ENCODE data around the gene UBE2D2.
"Not testable (repeated sequence)": the region's sequence is repeated elsewhere in the genome, so short reads cannot be mapped to it uniquely, and the experiment has no call there.

Gene UBE2D2

DNA sequence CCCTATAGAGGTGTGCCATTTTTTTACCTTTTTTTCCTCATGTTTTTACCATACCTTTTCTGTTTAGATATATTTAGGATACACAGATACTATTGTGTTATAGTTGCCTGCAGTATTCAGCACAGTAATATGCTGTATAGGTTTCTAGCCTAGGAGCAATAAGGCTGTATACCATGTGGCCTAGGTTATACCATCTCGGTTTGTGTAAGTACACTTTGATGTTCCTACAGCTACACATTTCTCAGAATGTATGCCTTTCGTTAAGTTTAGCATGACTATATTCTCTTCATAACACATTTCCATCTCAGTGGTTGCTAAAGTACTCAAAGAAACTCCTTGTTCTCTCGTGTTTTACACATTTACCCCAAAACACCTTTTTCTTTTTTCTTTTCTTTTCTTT is 23.0 kb downstream of the UBE2D2 start:
- no peak for DNase-seq

DNA sequence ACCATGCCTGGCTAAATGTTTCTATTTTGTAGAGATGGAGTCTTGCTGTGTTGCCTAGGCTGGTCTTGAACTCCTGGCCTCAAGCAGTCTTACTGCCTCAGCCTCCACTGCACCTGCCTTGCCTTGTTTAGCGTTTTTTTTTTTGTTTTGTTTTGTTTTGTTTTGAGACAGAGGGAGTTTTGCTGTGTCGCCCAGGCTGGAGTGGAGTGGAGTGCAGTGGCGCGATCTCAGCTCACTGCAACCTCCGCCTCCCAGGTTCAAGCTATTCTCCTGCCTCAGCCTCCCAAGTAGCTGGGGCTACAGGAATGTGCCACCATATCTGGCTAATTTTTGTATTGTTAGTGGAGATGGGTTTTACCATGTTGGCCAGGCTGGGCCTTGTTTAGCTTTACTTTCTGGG is 27.0 kb downstream of the UBE2D2 start:
- DNase-seq: not testable (repeated sequence)

DNA sequence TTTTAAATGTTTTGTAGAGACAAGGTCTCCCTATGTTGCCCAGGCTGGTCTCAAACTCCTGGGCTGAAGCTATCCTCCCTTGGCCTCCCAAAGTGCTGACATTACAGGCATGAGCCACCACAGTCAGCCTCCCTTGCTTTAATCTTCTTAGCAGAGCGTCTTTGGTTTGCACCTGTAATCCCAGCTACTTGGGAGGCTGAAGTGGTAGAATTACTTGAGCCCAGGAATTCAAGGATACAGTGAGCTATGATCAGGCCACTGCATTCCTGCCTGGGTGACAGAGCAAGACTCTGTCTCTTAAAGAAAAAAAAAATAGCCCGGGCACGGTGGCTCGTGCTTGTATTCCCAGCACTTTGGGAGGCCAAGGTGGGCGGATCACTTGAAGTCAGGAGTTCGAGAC is 27.8 kb downstream of the UBE2D2 start:
- no peak for DNase-seq

DNA sequence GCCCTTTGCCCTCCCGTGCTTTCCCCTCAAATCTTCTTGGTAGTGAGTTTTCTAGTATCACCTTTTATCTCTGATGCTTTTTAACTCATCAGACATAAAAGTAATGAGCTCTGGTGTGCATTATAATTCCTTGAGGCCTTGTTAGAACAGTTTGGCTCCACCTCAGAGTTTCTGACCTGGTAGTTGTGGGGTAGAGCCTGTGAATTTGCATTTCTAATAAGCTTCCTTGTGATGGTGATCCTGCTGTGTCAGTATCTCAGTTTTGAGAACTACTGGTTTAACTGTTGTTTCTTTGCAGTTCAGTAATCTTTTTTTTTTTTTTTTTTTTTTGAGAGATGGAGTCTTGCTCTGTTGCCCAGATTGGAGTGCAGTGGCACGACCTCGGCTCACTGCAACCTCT is 31.1 kb downstream of the UBE2D2 start:
- DNase-seq: no peak

DNA sequence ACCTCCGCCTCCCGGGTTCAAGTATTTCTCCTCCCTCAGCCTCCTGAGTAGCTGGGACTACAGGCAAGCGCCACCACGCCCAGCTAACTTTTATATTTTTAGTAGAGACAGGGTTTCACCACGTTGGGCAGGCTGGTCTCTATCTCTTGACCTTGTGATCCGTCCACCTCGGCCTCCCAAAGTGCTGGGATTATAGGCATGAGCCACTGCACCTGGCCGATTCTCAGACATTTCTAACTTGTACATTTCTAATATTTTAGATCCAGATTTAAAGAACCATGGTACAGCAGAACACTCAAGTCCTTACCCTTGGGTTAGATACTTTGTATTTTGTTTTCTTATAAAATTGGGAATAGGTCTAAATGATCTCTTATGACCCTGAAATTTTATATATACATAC is 31.9 kb downstream of the UBE2D2 start:
- DNase-seq: not testable (repeated sequence)

DNA sequence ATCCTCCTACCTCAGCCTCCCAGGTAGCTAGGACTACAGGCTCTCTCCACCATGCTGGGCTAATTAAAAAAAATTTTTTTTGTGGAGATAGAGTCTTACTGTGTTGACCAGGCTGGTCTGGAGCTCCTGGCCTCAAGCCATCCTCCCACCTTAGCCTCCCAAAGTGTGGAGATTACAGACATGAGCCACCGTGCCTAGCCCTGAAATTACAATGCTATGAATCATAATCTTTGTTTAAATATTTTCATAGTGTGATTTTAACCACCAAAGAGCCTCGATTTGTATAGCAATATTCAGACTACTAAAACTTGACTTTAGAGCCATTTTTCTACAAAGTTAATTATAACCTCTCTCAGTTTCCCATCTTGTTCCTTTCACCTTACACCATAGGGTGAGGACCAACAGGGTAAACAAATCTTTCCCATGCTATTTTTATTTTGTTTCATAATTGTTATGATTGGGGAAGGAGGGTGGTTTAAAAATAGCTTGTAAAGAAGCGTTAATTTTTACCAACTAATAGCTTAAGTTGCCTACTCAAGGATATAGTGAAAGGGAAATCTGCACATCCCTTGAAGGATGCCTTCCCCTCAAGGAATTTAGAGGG is 32.7 kb downstream of the UBE2D2 start:
- DNase-seq: no peak

DNA sequence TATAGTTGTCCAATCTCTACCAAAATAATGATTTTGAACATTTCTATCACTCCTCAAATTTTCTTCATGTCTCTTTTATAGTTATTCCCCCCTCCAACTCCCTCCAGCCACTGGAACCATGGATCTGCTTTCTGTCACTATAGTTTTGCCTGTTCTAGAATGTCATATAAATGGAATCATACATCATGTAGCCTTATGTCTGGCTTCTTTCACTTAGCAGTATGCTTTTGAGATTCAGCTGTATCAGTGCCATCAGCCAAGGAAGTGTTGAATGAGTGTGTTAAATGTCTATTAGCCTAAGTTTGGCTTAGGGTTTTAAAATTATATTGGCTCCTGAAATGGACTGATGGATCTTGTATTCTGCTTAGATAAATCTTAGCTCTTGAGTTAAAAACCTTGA is 36.0 kb downstream of the UBE2D2 start:
- DNase-seq: no peak

DNA sequence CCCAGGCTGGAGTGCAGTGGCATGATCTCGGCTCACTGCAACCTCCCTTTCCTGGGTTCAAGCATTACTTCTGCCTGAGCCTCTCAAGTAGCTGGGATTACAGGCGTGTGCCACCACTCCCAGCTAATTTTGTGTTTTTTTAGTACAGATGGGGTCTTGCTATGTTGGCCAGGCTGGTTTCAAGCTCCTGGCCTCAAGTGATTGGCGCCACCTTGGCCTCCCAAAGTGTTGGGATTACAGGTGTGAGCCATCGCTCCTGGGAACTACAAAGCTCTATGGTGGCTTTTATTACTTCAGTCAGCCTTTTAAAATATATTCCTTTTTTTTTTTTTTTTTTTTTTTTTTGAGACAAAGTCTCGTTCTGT is 37.4 kb downstream of the UBE2D2 start:
- DNase-seq: not testable (repeated sequence)

DNA sequence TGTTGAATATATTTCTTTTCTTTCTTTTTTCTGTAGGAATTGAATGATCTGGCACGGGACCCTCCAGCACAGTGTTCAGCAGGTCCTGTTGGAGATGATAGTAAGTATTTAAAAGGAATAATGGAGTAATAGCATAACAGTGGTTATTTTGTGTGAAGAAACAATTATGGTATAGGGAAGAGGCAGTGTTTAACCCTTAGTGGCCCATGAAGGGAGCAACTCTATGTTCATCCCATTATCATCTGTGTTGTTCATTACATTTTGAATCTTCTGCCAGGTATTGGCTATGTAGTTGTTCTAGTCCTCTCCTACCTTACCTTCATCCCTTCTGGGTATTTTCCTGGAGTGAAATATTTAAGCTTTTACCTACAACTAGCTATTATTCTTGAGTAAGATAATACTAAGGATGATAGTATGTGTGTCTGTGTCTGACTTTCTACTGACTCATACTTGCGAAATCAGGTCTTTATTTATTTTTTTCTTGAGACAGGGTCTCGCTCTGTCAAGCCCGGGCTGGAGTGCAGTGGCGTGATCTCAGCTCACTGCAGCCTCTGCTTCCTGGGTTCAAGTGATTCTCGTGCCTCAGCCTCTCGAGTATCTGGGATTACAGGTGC is 39.3 kb downstream of the UBE2D2 start:
- no peak for DNase-seq

DNA sequence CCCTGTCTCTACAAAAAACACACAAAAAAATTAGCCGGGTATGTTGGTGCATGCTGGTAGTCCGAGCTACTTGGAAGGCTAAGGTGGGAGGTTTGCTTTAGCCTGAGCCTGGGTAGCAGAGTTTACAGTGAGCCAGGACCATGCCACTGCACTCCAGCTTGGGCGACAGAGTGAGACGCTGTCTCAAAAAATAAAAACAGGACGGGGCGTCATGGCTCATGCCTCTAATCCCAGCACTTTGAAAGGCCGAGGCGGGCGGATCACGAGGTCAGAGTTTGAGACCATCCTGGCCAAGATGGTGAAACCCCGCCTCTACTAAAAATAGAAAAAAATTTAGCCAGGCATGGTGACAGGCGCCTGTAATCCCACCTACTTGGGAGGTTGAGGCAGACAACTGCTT is 40.3 kb downstream of the UBE2D2 start:
- DNase-seq: no peak

DNA sequence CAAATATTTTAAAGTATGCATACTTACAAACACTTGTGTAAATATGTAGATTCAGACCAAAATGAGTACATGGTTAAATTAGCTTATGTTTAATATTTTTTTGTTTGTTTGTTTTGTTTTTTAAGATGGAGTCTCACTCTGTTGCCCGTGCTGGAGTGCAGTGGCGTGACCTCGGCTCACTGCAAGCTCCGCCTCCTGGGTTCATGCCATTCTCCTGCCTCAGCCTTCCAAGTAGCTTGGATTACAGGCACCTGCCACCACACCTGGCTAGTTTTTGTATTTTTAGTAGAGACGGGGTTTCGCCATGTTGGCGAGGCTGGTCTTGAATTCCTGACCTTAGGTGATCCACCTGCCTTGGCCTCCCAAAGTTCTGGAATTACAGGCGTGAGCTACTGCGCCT is 40.8 kb downstream of the UBE2D2 start:
- not testable (repeated sequence) for DNase-seq

DNA sequence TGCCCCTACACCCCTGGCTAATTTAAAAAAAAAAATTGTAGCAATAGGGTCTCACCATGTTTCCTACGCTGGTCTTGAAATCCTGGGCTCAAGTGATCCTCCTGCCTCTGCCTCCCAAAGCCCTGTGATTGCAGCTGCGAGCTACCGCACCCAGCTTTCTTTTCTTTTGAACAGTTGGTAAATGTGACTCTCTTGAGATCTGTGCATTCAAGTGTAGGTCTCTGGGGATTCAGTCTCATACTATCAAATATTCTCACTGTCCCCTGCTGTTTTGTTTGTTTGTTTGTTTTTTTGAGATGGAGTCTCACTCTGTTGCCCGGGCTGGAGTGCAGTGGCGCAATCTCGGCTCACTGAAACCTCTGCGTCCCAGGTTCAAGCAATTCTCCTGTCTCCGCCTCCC is 44.7 kb downstream of the UBE2D2 start:
- DNase-seq: no peak

DNA sequence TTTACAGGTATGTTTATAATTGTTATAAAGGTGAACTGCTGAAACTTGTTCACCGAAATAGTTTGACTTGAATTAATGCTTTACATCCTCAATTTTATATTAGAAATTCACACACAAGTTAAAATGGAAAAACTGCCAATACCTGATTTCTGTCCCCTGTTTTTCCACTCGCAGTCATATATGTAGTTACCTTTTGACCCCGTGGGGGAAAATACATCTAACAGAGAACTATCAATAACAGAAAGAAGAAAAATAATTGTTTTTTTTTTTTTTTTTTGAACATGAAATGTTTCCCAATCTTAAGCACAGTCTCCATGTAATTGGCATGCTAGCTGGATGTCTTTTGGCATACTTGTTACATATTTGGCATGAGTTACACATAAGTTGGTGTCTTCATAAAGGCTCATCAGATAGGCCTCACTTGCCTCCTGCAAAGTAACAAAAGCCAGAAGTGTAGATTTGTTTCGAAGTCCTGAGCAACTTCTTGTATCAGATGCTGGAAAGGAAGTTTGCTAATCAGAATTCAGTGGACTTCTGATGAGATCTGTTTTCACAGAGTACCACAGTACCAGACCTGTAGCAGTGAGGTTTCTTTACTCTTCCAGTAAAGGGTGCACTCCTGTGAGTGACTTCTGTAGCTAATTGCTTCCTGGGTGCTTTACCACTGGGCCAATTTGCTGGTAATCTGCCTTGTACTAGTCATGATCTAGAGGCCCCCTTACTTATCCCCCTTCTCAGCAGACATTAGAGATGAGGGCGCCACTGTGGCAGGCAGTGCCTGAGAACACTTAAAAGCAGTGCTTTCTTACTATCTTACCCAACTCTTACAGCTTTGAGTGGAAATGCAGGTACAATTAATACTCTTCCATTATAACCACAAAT is 50.8 kb downstream of the UBE2D2 start:
- DNase-seq: no peak

DNA sequence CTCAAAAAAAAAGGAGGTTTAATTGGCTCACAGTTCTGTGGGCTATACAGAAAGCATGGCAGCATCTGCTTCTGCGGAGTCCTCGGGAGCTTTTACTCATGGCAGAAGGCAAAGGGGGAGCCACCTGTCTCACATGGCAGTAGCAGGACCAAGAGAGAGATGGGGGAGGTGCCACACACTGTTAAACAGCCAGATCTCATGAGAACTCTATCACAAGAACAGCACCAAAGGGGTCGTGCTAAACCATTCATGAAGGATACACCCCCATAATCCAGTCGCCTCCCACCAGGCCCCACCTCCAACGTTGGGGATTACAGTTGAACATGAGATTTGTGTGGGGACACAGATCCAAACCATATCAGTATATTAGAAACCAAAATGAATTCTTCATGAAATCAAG is 58.7 kb downstream of the UBE2D2 start:
- no peak for DNase-seq

DNA sequence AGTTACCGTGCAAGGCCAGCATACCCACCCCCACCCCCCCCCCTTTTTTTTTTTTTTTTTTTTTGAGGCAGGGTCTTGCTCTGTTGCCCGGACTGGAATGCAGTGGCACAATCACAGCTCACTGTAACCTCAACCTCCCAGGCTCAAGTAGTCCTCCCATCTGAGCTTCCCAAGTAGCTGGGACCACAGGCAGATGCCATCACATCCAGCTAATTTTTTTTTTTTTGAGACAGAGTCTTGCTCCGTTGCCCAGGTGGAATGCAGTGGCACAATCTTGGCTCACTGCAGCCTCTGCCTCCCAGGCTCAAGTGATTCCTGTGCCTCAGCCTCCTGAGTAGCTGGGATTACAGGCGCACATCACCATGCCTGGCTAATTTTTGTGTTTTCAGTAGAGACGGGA is 64.3 kb downstream of the UBE2D2 start:
- DNase-seq: not testable (repeated sequence)

DNA sequence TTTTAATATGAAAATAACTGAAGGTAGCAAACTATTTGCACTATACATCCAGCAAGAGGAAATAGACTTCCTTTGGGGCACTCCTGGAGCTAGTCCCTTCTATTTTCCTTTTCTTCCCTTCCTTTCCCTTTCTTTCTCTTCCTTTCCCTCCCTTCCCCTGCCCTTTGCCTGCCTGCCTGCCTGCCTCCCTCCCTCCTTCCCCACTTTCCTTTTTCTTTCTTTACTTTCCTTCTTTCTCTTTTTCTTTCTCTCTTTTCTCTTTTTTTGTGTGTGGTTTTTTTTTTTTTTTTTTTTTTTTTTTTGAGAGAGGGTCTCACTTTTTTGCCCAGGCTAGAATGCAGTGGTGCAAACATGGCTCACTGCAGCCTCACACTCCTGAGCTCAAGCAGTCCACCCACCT is 69.7 kb downstream of the UBE2D2 start:
- no peak for DNase-seq

DNA sequence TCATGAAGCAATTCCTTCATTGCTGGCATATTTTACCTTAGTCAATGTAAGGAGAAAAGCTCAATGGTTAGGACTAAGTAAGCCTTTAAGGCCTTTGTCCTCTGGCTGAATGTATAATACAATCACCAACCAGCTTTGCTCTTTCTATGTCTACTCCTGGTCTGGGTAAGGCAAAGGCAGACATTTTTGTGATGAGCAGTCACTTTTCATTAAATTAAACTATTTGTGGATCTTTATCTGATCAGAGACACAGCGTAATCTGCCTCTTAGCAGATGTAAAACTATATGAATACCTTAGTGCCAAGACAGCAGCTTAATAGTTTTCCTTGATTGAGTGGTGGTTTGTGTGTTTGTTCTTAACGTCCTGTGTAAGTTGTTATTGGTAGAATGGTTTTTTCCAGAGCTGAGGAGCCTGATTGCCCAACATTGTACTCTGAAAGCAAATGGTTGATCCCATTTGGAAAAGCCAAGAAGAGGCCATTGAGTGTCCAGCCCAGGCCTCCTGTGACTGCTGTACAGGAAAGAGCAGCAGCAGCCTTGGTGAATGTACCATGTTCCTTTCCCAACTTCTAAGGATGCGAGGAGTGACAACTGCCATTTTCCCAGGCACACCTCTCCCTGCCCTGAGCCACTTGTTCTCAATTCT is 70.5 kb downstream of the UBE2D2 start:
- no peak for DNase-seq

DNA sequence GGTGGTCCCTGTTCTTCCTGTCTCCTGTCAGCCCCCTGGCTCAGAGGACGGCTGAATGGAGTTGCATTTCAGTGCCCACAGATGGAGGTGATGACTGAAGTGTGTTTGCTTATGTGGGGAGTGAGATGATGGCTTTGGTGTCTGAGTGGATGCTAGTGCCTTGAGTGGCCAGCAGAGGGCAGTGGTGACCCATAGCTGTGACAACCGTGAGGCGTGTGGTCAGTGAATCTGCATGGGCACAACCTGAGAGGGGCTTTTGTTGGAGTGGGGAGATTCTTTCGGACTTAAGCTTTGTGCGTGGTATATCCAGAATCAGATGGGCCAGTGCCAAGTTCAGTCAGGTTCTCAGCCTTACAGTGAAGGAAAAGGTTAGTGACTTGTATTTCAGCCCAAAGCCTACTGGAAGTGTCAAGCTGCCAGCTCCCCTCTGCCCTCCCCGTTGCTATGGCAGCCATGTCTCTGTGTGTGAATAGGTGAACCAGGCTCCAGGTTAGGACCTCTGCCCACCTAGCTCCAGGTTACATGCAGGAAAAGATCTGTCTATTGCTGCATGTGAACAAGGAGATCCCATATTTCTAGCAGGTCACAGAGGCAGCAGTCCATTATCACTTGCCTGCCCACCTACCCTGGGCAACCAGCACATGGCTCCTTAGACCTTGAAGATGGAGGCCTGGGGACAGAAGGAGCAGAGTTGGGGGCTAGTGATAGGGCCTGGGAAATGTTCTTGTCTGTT is 72.3 kb downstream of the UBE2D2 start:
- no peak for DNase-seq

DNA sequence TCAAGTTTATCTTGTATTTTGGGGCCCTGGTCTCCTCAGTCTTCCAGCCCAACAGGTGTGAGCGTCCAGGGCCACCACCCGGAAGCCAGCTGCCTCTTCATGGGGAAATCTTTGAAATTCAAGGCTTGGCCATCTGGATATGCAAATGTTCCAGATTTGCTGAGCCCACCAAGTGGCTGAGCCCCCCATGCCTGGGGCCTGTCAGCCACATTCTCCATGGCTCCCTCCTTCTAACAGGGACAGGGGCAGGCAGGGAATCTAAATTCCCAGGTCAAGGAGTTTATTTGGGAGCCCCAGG is 72.8 kb downstream of the UBE2D2 start:
- DNase-seq: no peak

DNA sequence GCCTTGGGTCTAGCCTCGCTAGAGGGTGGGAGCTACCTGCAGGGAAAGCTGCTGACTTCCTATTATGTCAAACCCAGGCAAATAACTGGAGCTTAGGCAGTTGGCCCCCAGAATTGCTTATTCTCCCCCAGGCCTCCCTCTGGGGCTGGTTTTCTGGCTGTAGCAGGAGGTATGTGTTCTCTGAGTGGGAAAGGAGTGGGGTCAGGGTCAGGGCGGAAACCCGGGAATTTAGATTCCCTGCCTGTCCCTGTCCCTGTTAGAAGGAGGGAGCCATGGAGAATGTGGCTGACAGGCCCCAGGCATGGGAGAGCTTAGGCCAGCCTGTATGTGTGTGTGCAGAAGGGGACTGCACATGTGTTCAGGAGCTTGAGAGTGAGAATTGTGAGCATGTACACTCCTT is 73.4 kb downstream of the UBE2D2 start:
- DNase-seq: no peak

DNA sequence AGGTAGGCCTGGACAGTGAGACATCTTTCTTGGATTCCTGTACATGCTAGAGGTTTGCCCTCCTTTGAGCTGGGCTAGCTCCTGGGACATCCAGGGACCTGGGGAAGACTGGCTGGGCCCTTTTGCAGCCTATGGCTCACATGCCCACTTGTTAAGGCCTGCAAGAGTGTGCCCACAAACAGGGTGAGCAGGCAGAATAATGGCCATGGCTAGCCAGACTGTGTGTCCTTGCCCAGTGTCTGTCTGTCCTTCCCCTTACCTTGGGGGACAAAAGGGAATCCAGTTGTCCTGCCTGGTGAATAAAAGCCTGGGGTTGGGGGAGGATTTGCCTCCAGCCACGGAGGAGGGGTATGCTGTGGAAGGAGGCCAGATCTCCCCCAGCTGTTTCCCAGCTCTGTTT is 74.1 kb downstream of the UBE2D2 start:
- no peak for DNase-seq

DNA sequence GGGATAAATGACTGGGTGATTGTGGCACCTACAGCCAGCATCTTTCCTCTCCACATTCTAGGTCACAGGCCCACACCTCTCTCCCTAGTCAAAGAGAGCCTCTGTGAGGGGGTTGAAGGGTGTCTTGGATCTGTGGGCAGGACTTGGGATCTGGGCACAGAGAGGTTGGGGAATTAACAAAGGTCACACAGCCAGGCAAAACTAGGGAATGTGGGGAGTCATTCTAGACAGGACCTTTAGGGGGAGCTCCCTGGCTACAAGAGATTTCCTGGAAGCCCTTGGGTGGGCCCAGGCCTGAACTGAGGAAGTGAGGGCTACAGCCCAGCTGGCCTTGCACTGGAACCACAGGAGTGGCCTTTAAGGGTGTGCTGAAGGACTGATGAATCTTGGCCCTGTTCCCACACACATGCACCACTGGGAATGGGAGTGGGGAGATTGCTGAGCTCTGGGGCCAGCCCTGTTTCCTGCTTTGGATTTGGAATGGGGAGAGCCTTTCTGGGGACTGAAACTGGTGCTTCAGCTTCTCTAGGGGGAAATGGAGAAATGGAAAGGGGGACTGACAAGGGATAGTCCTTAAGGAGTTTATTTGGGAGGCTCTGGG is 74.6 kb downstream of the UBE2D2 start:
- no peak for DNase-seq
